Natural killer cell treated with Interleukin-12 subunit alpha and Interleukin-12 subunit beta and Interleukin-15 and Interleukin-18, amount 100 ng/mL, for 72 hours (primary cell): ENCODE data around the gene ITFG1. TPM values are rescaled to one million over a fixed set of nuclear protein-coding genes. Genes with fewer than 3 reads are reported as not detected.

Source experiments
- ATAC-seq, 2 donors: fragments of 150-1000 bp; cut with Tn5 transposase in 1 of 2; sonication (Bioruptor Pico), chemical (Tn5 transposase) in 1 of 2; 2 replicates each; pipeline ENCODE4 v1.10.0; 2021
- DNase-seq: peaks from one replicate; pipeline ENCODE4 v3.0.0; 2022; ENCODE audit warnings: low spot score
- H3K27ac Mint-ChIP-seq, 2 donors: 1 replicate in 1 of 2; 2 replicates in 1 of 2; pipeline ENCODE4 v1.8.0; 2022; ENCODE audit warnings: mixed read lengths in 2 of 2, mild to moderate bottlenecking in 1 of 2, moderate library complexity in 1 of 2
- H3K27me3 Mint-ChIP-seq, 2 donors: 1 replicate in 1 of 2; 2 replicates in 1 of 2; pipeline ENCODE4 v1.8.0; 2022; ENCODE audit warnings: mixed read lengths in 2 of 2
- H3K36me3 Mint-ChIP-seq: one replicate; pipeline ENCODE4 v1.8.0; 2022; ENCODE audit warnings: mixed read lengths
- H3K4me1 Mint-ChIP-seq, 2 donors: 1 replicate in 1 of 2; 2 replicates in 1 of 2; pipeline ENCODE4 v1.8.0; 2022; ENCODE audit warnings: low read depth in 2 of 2, mixed read lengths in 2 of 2, mild to moderate bottlenecking in 1 of 2
- H3K4me3 Mint-ChIP-seq: one replicate; pipeline ENCODE4 v1.8.0; 2022; ENCODE audit warnings: mixed read lengths
- H3K9me3 Mint-ChIP-seq: 2 replicates; pipeline ENCODE4 v1.8.0; 2022; ENCODE audit warnings: mixed read lengths
- total RNA-seq, 2 donors: library from RNA; stranded (reverse); gene quantifications; one replicate each; pipeline ENCODE4 v1.2.3, GENCODE V29; 2022

ITFG1 gene
- total RNA-seq, 2 donors from 2014 or later, result 26.9 to 31.8 TPM

GRCh38 chr16:47129755-47130435, 331.0 kb downstream of the ITFG1 start:
- Mint-ChIP-seq H3K4me1 (no peaks in the 10 kb centered on the region), H3K27me3 (peaks cover 9 to 34% of the 10 kb centered on the region in 2 donors)

GRCh38 chr16:47127541-47127940, 333.3 kb downstream of the ITFG1 start:
- H3K36me3 Mint-ChIP-seq, result no peaks in the 10 kb centered on the region
- H3K9me3 Mint-ChIP-seq, result no peaks in the 10 kb centered on the region
- H3K4me3 Mint-ChIP-seq, result no peak overlapping the region
- peaks cover 9 to 28% of the 10 kb centered on the region in 2 donors for H3K27me3 Mint-ChIP-seq
- DNase-seq, result no peak
- H3K4me1 Mint-ChIP-seq, result no peaks in the 10 kb centered on the region
- no peak overlapping the region for H3K27ac Mint-ChIP-seq
- no peak for ATAC-seq

More at GRCh38 chr16:47129755-47130435, 331.0 kb downstream of the ITFG1 start:
- DNase-seq (no peak), ATAC-seq (no peak)
- no peaks in the 10 kb centered on the region for H3K36me3 Mint-ChIP-seq
- no peaks in the 10 kb centered on the region for H3K9me3 Mint-ChIP-seq
- H3K4me3 Mint-ChIP-seq, result no peak overlapping the region
- no peak overlapping the region for H3K27ac Mint-ChIP-seq

GRCh38 chr16:47125757-47126156, 335.1 kb downstream of the ITFG1 start:
- no peaks in the 10 kb centered on the region for H3K4me1 Mint-ChIP-seq
- H3K9me3 Mint-ChIP-seq, result no peaks in the 10 kb centered on the region
- no peak overlapping the region for H3K27ac Mint-ChIP-seq
- H3K36me3 Mint-ChIP-seq, result no peaks in the 10 kb centered on the region
- no peak overlapping the region for H3K4me3 Mint-ChIP-seq
- DNase-seq (no peak), ATAC-seq (no peak)
- H3K27me3 Mint-ChIP-seq, result peaks cover 12 to 33% of the 10 kb centered on the region in 2 donors

- peaks cover 3 to 8% of the 10 kb centered on the region in 2 donors for H3K27me3 Mint-ChIP-seq
- no peaks in the 10 kb centered on the region for H3K9me3 Mint-ChIP-seq
- H3K4me3 Mint-ChIP-seq, result no peak overlapping the region
- ATAC-seq (no peak), DNase-seq (no peak)
- peak overlapping the region in 1 of 2 donors; percentile 72 for H3K27ac Mint-ChIP-seq
- H3K4me1 Mint-ChIP-seq, result peaks cover 4 to 10% of the 10 kb centered on the region in 2 donors
- no peaks in the 10 kb centered on the region for H3K36me3 Mint-ChIP-seq
Observed at GRCh38 chr16:47113130-47113529, 347.7 kb downstream of the ITFG1 start.

GRCh38 chr16:47110939-47111338, 349.9 kb downstream of the ITFG1 start:
- Mint-ChIP-seq H3K4me1 (peaks cover 4 to 10% of the 10 kb centered on the region in 2 donors), H3K4me3 (no peak overlapping the region), H3K27me3 (peaks cover 0 to 3% of the 10 kb centered on the region in 2 donors), H3K9me3 (no peaks in the 10 kb centered on the region), H3K36me3 (no peaks in the 10 kb centered on the region), H3K27ac (no peak overlapping the region)
- no peak for ATAC-seq
- no peak for DNase-seq

- no peak overlapping the region for H3K4me3 Mint-ChIP-seq
- H3K4me1 Mint-ChIP-seq, result peaks cover 4% of the 10 kb centered on the region in 2 donors
- DNase-seq (no peak), ATAC-seq (no peak)
- no peak overlapping the region for H3K27ac Mint-ChIP-seq
- no peaks in the 10 kb centered on the region for H3K9me3 Mint-ChIP-seq
- peaks cover 4% of the 10 kb centered on the region for H3K36me3 Mint-ChIP-seq
- H3K27me3 Mint-ChIP-seq, result peaks cover 0 to 6% of the 10 kb centered on the region in 2 donors
Observed at GRCh38 chr16:47109361-47109760, 351.5 kb downstream of the ITFG1 start.

Other genes starting within 250 kb of the ITFG1 start
- gene PHKB, start 268 bp upstream of the ITFG1 start, total RNA-seq, result 10 to 100 TPM; 32.7 to 46.7 TPM